ENCODE data around the gene PDS5A.

- TF ChIP-seq POLR2A (IDR thresholded peaks at IDR 0.05; ENCODE audit: low read length): no peak
- TF ChIP-seq GATA1 (IDR thresholded peaks at IDR 0.05; ENCODE audit: low read depth, low read length): no peak
Observed at GRCh38 chr4:39889226-39889625, 88.5 kb downstream of the PDS5A start.

All from erythroblast (primary cell).